Loucy (cell line): ENCODE measurements around the gene RBAK.

Source experiments
- EZH2phosphoT487 ChIP-seq: fragments of 200-600 bp; IDR thresholded peaks from 2 replicates; pipeline ENCODE4 v1.6.1; 2018; ENCODE audit warnings: antibody characterized with exemption, mild to moderate bottlenecking, moderate library complexity, borderline replicate concordance
- TF ChIP-seq, protein P1 (sequence below): fragments of 200-600 bp; sonication (generic); conservative IDR thresholded peaks from 2 replicates; pipeline ENCODE4 v1.5.1; 2014; ENCODE audit warnings: mild to moderate bottlenecking, antibody characterized with exemption, low read length

DNA sequence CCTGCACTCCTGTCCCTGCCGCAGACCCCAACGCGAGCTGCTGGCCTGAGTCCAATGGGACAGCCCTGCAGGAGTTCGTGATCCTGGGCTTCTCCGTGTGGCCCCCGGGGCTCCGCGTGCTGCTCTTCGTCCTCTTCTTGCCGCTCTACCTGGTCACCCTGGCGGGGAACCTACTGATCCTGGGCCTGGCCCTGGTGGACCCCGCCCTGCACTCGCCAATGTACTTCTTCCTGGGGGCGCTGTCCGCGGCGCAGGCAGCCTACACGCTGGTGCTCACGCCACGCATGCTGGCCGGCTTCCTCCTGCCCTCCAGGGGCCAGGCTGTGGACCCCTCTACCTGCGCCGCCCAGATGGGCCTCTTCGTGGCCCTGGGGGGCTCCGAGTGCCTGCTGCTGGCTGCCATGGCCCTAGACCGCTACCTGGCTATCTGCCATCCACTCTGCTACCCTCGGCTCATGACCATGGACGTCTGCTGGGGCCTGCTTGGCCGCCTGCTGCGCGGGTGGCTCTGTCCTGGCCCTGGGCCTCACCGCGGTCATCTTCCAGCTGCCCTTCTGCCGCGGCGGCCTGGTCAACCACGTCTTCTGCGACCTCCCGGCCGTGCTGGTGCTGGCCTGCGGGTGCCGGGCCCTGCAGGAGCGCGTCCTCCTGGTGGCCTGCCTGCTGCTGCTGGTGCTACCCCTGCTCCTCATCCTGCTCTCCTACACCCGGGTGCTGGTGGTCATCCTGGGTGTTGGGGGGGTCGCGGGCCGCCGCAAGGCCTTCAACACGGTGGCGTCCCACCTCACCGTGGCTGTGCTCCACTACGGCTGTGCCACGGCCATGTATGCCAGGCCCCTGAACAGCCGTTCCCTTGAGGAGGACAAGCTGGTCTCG is 71.7 kb downstream of the RBAK start:
- TF ChIP-seq, protein P1, sequence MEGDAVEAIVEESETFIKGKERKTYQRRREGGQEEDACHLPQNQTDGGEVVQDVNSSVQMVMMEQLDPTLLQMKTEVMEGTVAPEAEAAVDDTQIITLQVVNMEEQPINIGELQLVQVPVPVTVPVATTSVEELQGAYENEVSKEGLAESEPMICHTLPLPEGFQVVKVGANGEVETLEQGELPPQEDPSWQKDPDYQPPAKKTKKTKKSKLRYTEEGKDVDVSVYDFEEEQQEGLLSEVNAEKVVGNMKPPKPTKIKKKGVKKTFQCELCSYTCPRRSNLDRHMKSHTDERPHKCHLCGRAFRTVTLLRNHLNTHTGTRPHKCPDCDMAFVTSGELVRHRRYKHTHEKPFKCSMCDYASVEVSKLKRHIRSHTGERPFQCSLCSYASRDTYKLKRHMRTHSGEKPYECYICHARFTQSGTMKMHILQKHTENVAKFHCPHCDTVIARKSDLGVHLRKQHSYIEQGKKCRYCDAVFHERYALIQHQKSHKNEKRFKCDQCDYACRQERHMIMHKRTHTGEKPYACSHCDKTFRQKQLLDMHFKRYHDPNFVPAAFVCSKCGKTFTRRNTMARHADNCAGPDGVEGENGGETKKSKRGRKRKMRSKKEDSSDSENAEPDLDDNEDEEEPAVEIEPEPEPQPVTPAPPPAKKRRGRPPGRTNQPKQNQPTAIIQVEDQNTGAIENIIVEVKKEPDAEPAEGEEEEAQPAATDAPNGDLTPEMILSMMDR = no peak
- TF ChIP-seq EZH2phosphoT487 = no peak
